DND-41 (cell line): ENCODE data around the gene PREX1.

Experiments
- ATAC-seq: fragments of 200-7000 bp; cut with Tn5 transposase; 3 replicates; pipeline ENCODE4 v1.9.1; 2021; ENCODE audit warnings: low read depth; ENCODE audit not compliant: insufficient read depth
- DNase-seq: peaks from one replicate; pipeline ENCODE4 v3.0.0-alpha.2; 2020
- H2AFZ ChIP-seq: 2 replicates; pipeline ENCODE4 v1.6.0; 2012; ENCODE audit warnings: low read depth, low read length
- H3K27ac ChIP-seq: 2 replicates; pipeline ENCODE4 v1.5.1; 2012; ENCODE audit warnings: low read length, inconsistent platforms
- H3K27me3 ChIP-seq: fragments of 200-600 bp; sonication (generic); 2 replicates; pipeline ENCODE4 v1.6.0; 2012; ENCODE audit warnings: low read length, mild to moderate bottlenecking, inconsistent platforms; ENCODE audit not compliant: insufficient read depth, poor library complexity
- H3K36me3 ChIP-seq: 2 replicates; pipeline ENCODE4 v1.5.1; 2012; ENCODE audit warnings: low read length, inconsistent platforms; ENCODE audit not compliant: insufficient read depth
- H3K4me1 ChIP-seq: 2 replicates; pipeline ENCODE4 v1.5.1; 2012; ENCODE audit warnings: mild to moderate bottlenecking, low read length; ENCODE audit not compliant: insufficient read depth
- H3K4me2 ChIP-seq: 2 replicates; pipeline ENCODE4 v1.6.0; 2012; ENCODE audit warnings: mild to moderate bottlenecking, moderate library complexity, low read length, inconsistent platforms; ENCODE audit not compliant: insufficient read depth
- H3K4me3 ChIP-seq, 2 experiments: fragments of 200-600 bp in 1 of 2; shearing (Covaris generic) in 1 of 2; 2 replicates each; pipeline ENCODE4 v1.5.1; 2012 to 2016; ENCODE audit warnings: inconsistent platforms in 2 of 2, low read length in 2 of 2, mild to moderate bottlenecking in 2 of 2, low read depth in 1 of 2, moderate library complexity in 1 of 2
- H3K79me2 ChIP-seq: 2 replicates; pipeline ENCODE4 v1.6.0; 2012; ENCODE audit warnings: low read length, inconsistent platforms; ENCODE audit not compliant: insufficient read depth
- H3K9ac ChIP-seq: 2 replicates; pipeline ENCODE4 v1.6.0; 2012; ENCODE audit warnings: low read depth, mild to moderate bottlenecking, inconsistent platforms, low read length, moderate library complexity
- H3K9me3 ChIP-seq: 2 replicates; pipeline ENCODE4 v1.5.1; 2012; ENCODE audit warnings: low read length, moderate library complexity, mild to moderate bottlenecking, inconsistent platforms; ENCODE audit not compliant: insufficient read depth, severe bottlenecking
- H4K20me1 ChIP-seq: 2 replicates; pipeline ENCODE4 v1.6.0; 2012; ENCODE audit warnings: low read length; ENCODE audit not compliant: insufficient read depth
- CTCF ChIP-seq: IDR thresholded peaks from 2 replicates; pipeline ENCODE4 v1.5.1; 2012; ENCODE audit warnings: borderline replicate concordance, low read length, moderate library complexity, mild to moderate bottlenecking; ENCODE audit not compliant: poor library complexity, severe bottlenecking; ENCODE audit errors: extremely low read depth
- EZH2 ChIP-seq: IDR thresholded peaks from 3 replicates; pipeline ENCODE4 v1.6.1; 2012; ENCODE audit warnings: borderline replicate concordance, low read depth, mild to moderate bottlenecking, moderate library complexity, low read length, inconsistent platforms; ENCODE audit not compliant: severe bottlenecking

The PREX1 gene

GRCh38 chr20:48770700-48771442 is 56.9 kb downstream of the PREX1 start:
- H3K4me1 ChIP-seq = no peaks in the 10 kb centered on the region; the same call in 1 of the 2 replicates
- no peak overlapping the region for H3K4me2 ChIP-seq
- DNase-seq = no peak
- no peaks in the 10 kb centered on the region for H3K36me3 ChIP-seq
- no peaks in the 10 kb centered on the region for H3K79me2 ChIP-seq
- H3K4me3 ChIP-seq = no peak overlapping the region
- H4K20me1 ChIP-seq = no peaks in the 10 kb centered on the region
- no peak overlapping the region for H2AFZ ChIP-seq
- TF ChIP-seq EZH2 (no peak), CTCF (no peak)
- H3K9ac ChIP-seq = no peak overlapping the region
- H3K9me3 ChIP-seq = peaks cover 2% of the 10 kb centered on the region
- H3K27me3 ChIP-seq = no peaks in the 10 kb centered on the region
- ATAC-seq = no peak
- no peak overlapping the region for H3K27ac ChIP-seq

- H3K4me3 ChIP-seq = no peak overlapping the region
- peak; percentile 84 for ATAC-seq
- no peak for TF ChIP-seq CTCF
- TF ChIP-seq EZH2 = no peak
Observed at GRCh38 chr20:48769069-48769983, 58.5 kb downstream of the PREX1 start.

GRCh38 chr20:48766961-48767960 is 60.5 kb downstream of the PREX1 start:
- H3K36me3 ChIP-seq = no peaks in the 10 kb centered on the region
- no peak overlapping the region for H3K9ac ChIP-seq
- H3K4me1 ChIP-seq = peaks cover 2% of the 10 kb centered on the region
- no peaks in the 10 kb centered on the region for H4K20me1 ChIP-seq
- H3K4me2 ChIP-seq = no peak overlapping the region
- H3K79me2 ChIP-seq = no peaks in the 10 kb centered on the region
- H3K4me3 ChIP-seq = no peak overlapping the region
- H2AFZ ChIP-seq = no peak overlapping the region
- H3K27me3 ChIP-seq = no peaks in the 10 kb centered on the region
- H3K9me3 ChIP-seq = peaks cover 2% of the 10 kb centered on the region
- H3K27ac ChIP-seq = no peak overlapping the region
- ATAC-seq = no peak
- DNase-seq = no peak
- TF ChIP-seq CTCF (no peak), EZH2 (no peak)

More at GRCh38 chr20:48769069-48769983, 58.5 kb downstream of the PREX1 start:
- Histone ChIP-seq H3K79me2 (no peaks in the 10 kb centered on the region), H3K9me3 (peaks cover 2% of the 10 kb centered on the region), H3K36me3 (no peaks in the 10 kb centered on the region), H3K4me1 (no peaks in the 10 kb centered on the region; the same call in 1 of the 2 replicates), H3K4me2 (no peak overlapping the region), H2AFZ (no peak overlapping the region), H4K20me1 (no peaks in the 10 kb centered on the region), H3K9ac (no peak overlapping the region), H3K27me3 (no peaks in the 10 kb centered on the region), H3K27ac (no peak overlapping the region)
- DNase-seq = peak; percentile 63
